ENCODE data around the gene ANKS3. TPM values are rescaled to one million over a fixed set of nuclear protein-coding genes. Genes with fewer than 3 reads are reported as not detected.

ANKS3 gene
- total and polyA plus RNA-seq, 10 of the 15 experiments (the other 5 are each of a cell fraction or from before 2014, with no cell fraction given): 0.29 to 14.2 (median 8.5) TPM

GRCh38 chr16:4698321-4699045, 35.6 kb downstream of the ANKS3 start:
- Histone ChIP-seq H3K79me2 (ENCODE audit: control insufficient read depth, insufficient read depth, low read length) (peaks cover 11% of the 10 kb centered on the region), H3K9me3 (replicated peaks; ENCODE audit: control insufficient read depth, insufficient read depth, low read length) (no peaks in the 10 kb centered on the region), H3K4me3 (no peak overlapping the region), H3K36me3 (ENCODE audit: control insufficient read depth in 2 of 2, insufficient read depth in 2 of 2, low read length in 1 of 2) (peaks cover 10 to 42% of the 10 kb centered on the region in 2 experiments; a peak in 3 of 4 replicates), H3K4me2 (ENCODE audit: control insufficient read depth, insufficient read depth) (no peak overlapping the region), H4K20me1 (ENCODE audit: control insufficient read depth, insufficient read depth) (no peaks in the 10 kb centered on the region), H2AFZ (ENCODE audit: control insufficient read depth, low read depth, low read length) (no peak overlapping the region), H3K9ac (ENCODE audit: control insufficient read depth, insufficient read depth, low read length) (no peak overlapping the region), H3K4me1 (ENCODE audit: control insufficient read depth, insufficient read depth, low read length) (peaks cover 5% of the 10 kb centered on the region; the same call in 1 of the 2 replicates), H3K27ac (ENCODE audit: control insufficient read depth, insufficient read depth) (no peak overlapping the region), H3K27me3 (replicated peaks in 1 of 2; ENCODE audit: control insufficient read depth in 2 of 2, insufficient read depth in 2 of 2, low read length in 1 of 2) (no peaks in the 10 kb centered on the region)
- DNase-seq (ENCODE audit: low read depth, low spot score) (no peak), FAIRE-seq (no peak), ATAC-seq (no peak)
- no peak for TF ChIP-seq ZNF592 (IDR thresholded peaks at IDR 0.05)
- TF ChIP-seq POLR2AphosphoS5 (IDR thresholded peaks at IDR 0.05; ENCODE audit: low read length): peak; percentile 52; the same call in 1 of the 2 replicates
- SMC1A ChIA-PET (ENCODE audit: uncharacterized antibody, unreplicated experiment): no interaction called here
- RAD21 ChIA-PET (ENCODE audit: unreplicated experiment): no interaction called here
- 93% methylated on average over 33 of the region's 36 CpGs for WGBS (ENCODE audit: insufficient coverage, insufficient replicate concordance, low lambda C conversion rate, missing lambda C conversion rate)
- POLR2A ChIA-PET: no interaction called here
- BruUV-seq (replicated peaks): no TSS peak
- CTCF ChIA-PET: no interaction called here
- intact Hi-C loops (cut with micrococcal nuclease; ENCODE audit: unreplicated experiment) (no loop called here), in situ Hi-C loops (cut with MboI) (no loop called here)
